Measurements from ENCODE around the gene UQCR10.

The UQCR10 gene

GRCh38 chr22:29767171-29768051, at the start of gene UQCR10:
UQCR10 (plus strand) TSS chr22:29767369; CDS start chr22:29767399, 30 bp downstream.
- peak; percentile 82 for DNase-seq (ENCODE audit: low spot score)

- no peak for DNase-seq (ENCODE audit: low spot score)
Measured at GRCh38 chr22:29717789-29718188, 49.4 kb upstream of the UQCR10 start.

GRCh38 chr22:29718949-29719898, 47.9 kb upstream of the UQCR10 start:
- DNase-seq (ENCODE audit: low spot score): no peak

- DNase-seq (ENCODE audit: low spot score): no peak
Measured at GRCh38 chr22:29719899-29720645, 47.1 kb upstream of the UQCR10 start, which contains the start of gene CABP7. CABP7 (plus strand) TSS chr22:29720003; CDS start chr22:29720425, 422 bp downstream.

- no peak for DNase-seq (ENCODE audit: low spot score)
Measured at GRCh38 chr22:29720811-29721323, 46.3 kb upstream of the UQCR10 start.

GRCh38 chr22:29722151-29722550, 45.0 kb upstream of the UQCR10 start:
- no peak for DNase-seq (ENCODE audit: low spot score)

- DNase-seq (ENCODE audit: low spot score): no peak
Measured at GRCh38 chr22:29722587-29722986, 44.6 kb upstream of the UQCR10 start.

GRCh38 chr22:29723766-29724165, 43.4 kb upstream of the UQCR10 start:
- no peak for DNase-seq (ENCODE audit: low spot score)

GRCh38 chr22:29724843-29725242, 42.3 kb upstream of the UQCR10 start:
- DNase-seq (ENCODE audit: low spot score): no peak

GRCh38 chr22:29726106-29726505, 41.1 kb upstream of the UQCR10 start:
- DNase-seq (ENCODE audit: low spot score): no peak

GRCh38 chr22:29726512-29727130, 40.5 kb upstream of the UQCR10 start:
- DNase-seq (ENCODE audit: low spot score): no peak

GRCh38 chr22:29727131-29727523, 40.0 kb upstream of the UQCR10 start:
- no peak for DNase-seq (ENCODE audit: low spot score)

- DNase-seq (ENCODE audit: low spot score): no peak
Measured at GRCh38 chr22:29729161-29729560, 38.0 kb upstream of the UQCR10 start.

- no peak for DNase-seq (ENCODE audit: low spot score)
Measured at GRCh38 chr22:29731058-29731850, 35.9 kb upstream of the UQCR10 start.

GRCh38 chr22:29732883-29733282, 34.3 kb upstream of the UQCR10 start:
- no peak for DNase-seq (ENCODE audit: low spot score)

- no peak for DNase-seq (ENCODE audit: low spot score)
Measured at GRCh38 chr22:29733362-29734201, 33.6 kb upstream of the UQCR10 start.

- DNase-seq (ENCODE audit: low spot score): no peak
Measured at GRCh38 chr22:29734406-29734805, 32.8 kb upstream of the UQCR10 start.

- DNase-seq (ENCODE audit: low spot score): no peak
Measured at GRCh38 chr22:29734838-29735237, 32.3 kb upstream of the UQCR10 start.

GRCh38 chr22:29735416-29735815, 31.8 kb upstream of the UQCR10 start:
- no peak for DNase-seq (ENCODE audit: low spot score)

All from SW480 (cell line).